IMR-90 (cell line): Measurements from ENCODE around the gene POLR2F. TPM values are rescaled to one million over a fixed set of nuclear protein-coding genes. Genes with fewer than 3 reads are reported as not detected.
A peak's percentile ranks its signal among the peaks of the same experiment; 100 is the strongest.

ENCODE experiments used
- ATAC-seq: fragments of 200-7000 bp; cut with Tn5 transposase; 2 replicates; pipeline ENCODE4 v1.9.1; 2020; ENCODE audit warnings: low read depth, mild to moderate bottlenecking, moderate library complexity
- BruUV-seq: library from RNA; stranded (reverse); fragments of 400-500 nt; replicated peaks from 2 replicates; lab custom pipeline; 2021; lab: Mats Ljungman, UMichigan
- CTCF ChIA-PET: fragments of 300-600 bp; formaldehyde crosslinking; extraction: SDS; loops from one replicate; lab custom pipeline; 2021; ENCODE audit warnings: antibody characterized with exemption; lab: Yijun Ruan, JAX
- POLR2A ChIA-PET: fragments of 300-600 bp; sonication (Branson Sonifier 250); formaldehyde crosslinking; loops from one replicate; lab custom pipeline; 2022; ENCODE audit warnings: antibody characterized with exemption; ENCODE audit not compliant: unreplicated experiment; lab: Charles Lee
- DNase-seq: peaks from one replicate; pipeline ENCODE4 v3.0.0; 2013
- H2AFZ ChIP-seq: replicated peaks from 2 replicates; pipeline ENCODE3; 2013; ENCODE audit warnings: low read length, mild to moderate bottlenecking; ENCODE audit not compliant: poor library complexity
- H2AK5ac ChIP-seq: 2 replicates; pipeline ENCODE4 v1.6.1; 2013; ENCODE audit warnings: low read depth, low read length, inconsistent platforms
- H2AK9ac ChIP-seq: replicated peaks from 2 replicates; pipeline ENCODE3; 2013; ENCODE audit warnings: mild to moderate bottlenecking, low read depth, low read length, moderate library complexity; ENCODE audit not compliant: poor library complexity
- H2BK120ac ChIP-seq: 2 replicates; pipeline ENCODE4 v1.6.1; 2013; ENCODE audit warnings: low read depth, low read length, inconsistent platforms
- H2BK15ac ChIP-seq: 3 replicates; pipeline ENCODE4 v1.6.1; 2013; ENCODE audit warnings: low read depth, low read length, inconsistent platforms
- H2BK20ac ChIP-seq: 2 replicates; pipeline ENCODE4 v1.6.1; 2013; ENCODE audit warnings: low read depth, mild to moderate bottlenecking, inconsistent platforms, low read length, moderate library complexity
- H2BK5ac ChIP-seq: 2 replicates; pipeline ENCODE4 v1.6.1; 2013; ENCODE audit warnings: mild to moderate bottlenecking, low read depth, low read length, inconsistent platforms; ENCODE audit not compliant: poor library complexity, severe bottlenecking
- H3K14ac ChIP-seq: replicated peaks from 2 replicates; pipeline ENCODE4 v1.6.1; 2013; ENCODE audit warnings: low read depth, low read length, inconsistent platforms
- H3K18ac ChIP-seq: 2 replicates; pipeline ENCODE4 v1.6.1; 2013; ENCODE audit warnings: low read depth, low read length, control low read depth
- H3K23ac ChIP-seq: 2 replicates; pipeline ENCODE4 v1.6.1; 2013; ENCODE audit warnings: low read depth, low read length, inconsistent platforms
- H3K27ac ChIP-seq: 2 replicates; pipeline ENCODE4 v1.5.1; 2013; ENCODE audit warnings: mild to moderate bottlenecking, control low read depth, low read length; ENCODE audit not compliant: insufficient read depth
- H3K27me3 ChIP-seq: 2 replicates; pipeline ENCODE4 v1.6.1; 2013; ENCODE audit warnings: low read length; ENCODE audit not compliant: control insufficient read depth, insufficient read depth
- H3K36me3 ChIP-seq: 2 replicates; pipeline ENCODE4 v1.6.1; 2013; ENCODE audit warnings: low read length, mixed read lengths; ENCODE audit not compliant: control insufficient read depth, insufficient read depth
- H3K4ac ChIP-seq: 2 replicates; pipeline ENCODE4 v1.6.1; 2013; ENCODE audit warnings: low read depth, low read length, inconsistent platforms
- H3K4me1 ChIP-seq: 2 replicates; pipeline ENCODE4 v1.6.1; 2013; ENCODE audit warnings: low read length, mixed read lengths; ENCODE audit not compliant: control insufficient read depth, insufficient read depth
- H3K4me2 ChIP-seq: 2 replicates; pipeline ENCODE4 v1.6.1; 2013; ENCODE audit warnings: low read depth, mild to moderate bottlenecking, control low read depth, low read length, moderate library complexity
- H3K4me3 ChIP-seq: 2 replicates; pipeline ENCODE4 v1.5.1; 2013; ENCODE audit warnings: low read depth, mild to moderate bottlenecking, control low read depth, low read length, moderate library complexity; ENCODE audit not compliant: insufficient read depth
- H3K56ac ChIP-seq: 2 replicates; pipeline ENCODE4 v1.6.1; 2013; ENCODE audit warnings: low read length, inconsistent platforms; ENCODE audit not compliant: insufficient read depth; ENCODE audit errors: extremely low read depth
- H3K79me1 ChIP-seq, 2 experiments: 2 replicates each; pipeline ENCODE4 v1.6.1; 2013; ENCODE audit warnings: low read length in 2 of 2, inconsistent platforms in 1 of 2, low read depth in 1 of 2
- H3K9ac ChIP-seq: 2 replicates; pipeline ENCODE4 v1.6.1; 2013; ENCODE audit warnings: low read depth, low read length, control low read depth
- H3K9me1 ChIP-seq: 2 replicates; pipeline ENCODE4 v1.6.1; 2013; ENCODE audit warnings: low read length, inconsistent platforms; ENCODE audit not compliant: insufficient read depth
- H3K9me3 ChIP-seq: 2 replicates; pipeline ENCODE4 v1.6.1; 2013; ENCODE audit warnings: low read length; ENCODE audit not compliant: control insufficient read depth, insufficient read depth
- H4K20me1 ChIP-seq: 2 replicates; pipeline ENCODE4 v1.6.1; 2013; ENCODE audit warnings: low read length, inconsistent platforms; ENCODE audit not compliant: insufficient read depth
- H4K5ac ChIP-seq: 2 replicates; pipeline ENCODE4 v1.6.1; 2013; ENCODE audit warnings: mild to moderate bottlenecking, low read depth, low read length, control low read depth
- H4K8ac ChIP-seq, 2 experiments: 2 replicates each; pipeline ENCODE4 v1.6.1; 2013; ENCODE audit warnings: low read depth in 2 of 2, low read length in 2 of 2, control low read depth in 1 of 2, inconsistent platforms in 1 of 2
- H4K91ac ChIP-seq: 2 replicates; pipeline ENCODE4 v1.6.1; 2013; ENCODE audit warnings: low read depth, low read length, inconsistent platforms; ENCODE audit not compliant: insufficient read depth
- CEBPB ChIP-seq: IDR thresholded peaks from 2 replicates; pipeline ENCODE4 v1.6.1; 2012; ENCODE audit warnings: low read depth, low read length, improper control_type of control experiment
- CTCF ChIP-seq: conservative IDR thresholded peaks from 2 replicates; pipeline ENCODE4 v1.5.1; 2012; ENCODE audit warnings: mild to moderate bottlenecking, low read depth, low read length, improper control_type of control experiment
- RCOR1 ChIP-seq: IDR thresholded peaks from 2 replicates; pipeline ENCODE4 v1.6.1; 2012; ENCODE audit warnings: mild to moderate bottlenecking, low read length, improper control_type of control experiment; ENCODE audit not compliant: insufficient replicate concordance
- WGBS, 2 experiments: methylation state at CpG; one replicate each; pipeline versions ENCODE4 v1.1.5 to v1.1.7; 2013; ENCODE audit warnings: missing lambda C conversion rate in 2 of 2; ENCODE audit not compliant: insufficient read length in 1 of 2; ENCODE audit errors: extremely low coverage in 2 of 2; 5-methylcytosine and 5-hydroxymethylcytosine counted together
- dilution Hi-C: fragments of 300-500 bp; cut with HindIII; formaldehyde crosslinking; loops from one replicate; pipeline ENCODE4 v1.14.3; 2018; ENCODE audit warnings: low sequenced_read_pairs; ENCODE audit not compliant: unreplicated experiment
- in situ Hi-C: fragments of 300-500 bp; cut with MboI; formaldehyde crosslinking; loops from 3 replicates; pipeline ENCODE4 v1.14.3; 2019; ENCODE audit warnings: low sequenced_read_pairs, inconsistent platforms, mixed read lengths
- intact Hi-C: fragments of 100-400 bp; cut with micrococcal nuclease; formaldehyde crosslinking; loops from 2 replicates; pipeline ENCODE4 v1.10.0; 2022
- polyA plus RNA-seq, 3 experiments: library from polyadenylated mRNA; depleted of rRNA; stranded (reverse); fragments of >200 nt; gene quantifications; 2 replicates each; pipeline ENCODE4 v1.2.3, GENCODE V29; 2012; ENCODE audit warnings: low replicate concordance in 1 of 3
- total RNA-seq: library from RNA; depleted of rRNA; stranded (reverse); fragments of >200 nt; gene quantifications from 2 replicates; pipeline ENCODE4 v1.2.3, GENCODE V29; 2012

Gene POLR2F
- total and polyA plus RNA-seq, 2 of the 4 experiments (the other 2 are of a cell fraction) = 26.0 to 147 TPM

- Histone ChIP-seq H3K9ac (no peak overlapping the region), H3K4me1 (peaks cover 3% of the 10 kb centered on the region; the same call in 1 of the 2 replicates), H3K23ac (no peak overlapping the region), H3K4ac (no peak overlapping the region), H4K91ac (no peak overlapping the region), H2BK5ac (no peak overlapping the region), H2AK9ac (no peak overlapping the region), H3K4me3 (no peak overlapping the region), H3K4me2 (no peak overlapping the region), H4K8ac (no peak overlapping the region), H3K18ac (no peak overlapping the region), H3K79me1 (no peaks in the 10 kb centered on the region), H3K27me3 (peaks cover 11% of the 10 kb centered on the region; the same call in 1 of the 2 replicates), H4K20me1 (no peaks in the 10 kb centered on the region), H2BK20ac (no peak overlapping the region), H3K9me1 (peaks cover 3% of the 10 kb centered on the region; the same call in 1 of the 2 replicates), H3K56ac (no peak overlapping the region), H3K36me3 (no peaks in the 10 kb centered on the region), H2AFZ (no peak overlapping the region), H4K5ac (no peak overlapping the region), H2BK120ac (no peak overlapping the region), H2BK15ac (no peak overlapping the region), H3K27ac (no peak overlapping the region), H2AK5ac (no peak overlapping the region), H3K9me3 (no peaks in the 10 kb centered on the region), H3K14ac (no peak overlapping the region)
- intact Hi-C loops (loop anchor here (1.0 kb wide), 1 partner anchor 11 kb away; no protein-coding TSS in a partner anchor), in situ Hi-C loops (no loop called here), dilution Hi-C loops (no loop called here)
- BruUV-seq = no TSS peak
- DNase-seq (no peak), ATAC-seq (peak; percentile 28; the same call in 1 of the 2 replicates)
- ChIA-PET CTCF (no interaction called here), POLR2A (no interaction called here)
- WGBS, 2 experiments = 18% methylated on average over 2 of the region's 7 CpGs; no CpG with 5 or more reads in 1 of the 2 experiments
- TF ChIP-seq RCOR1 (no peak), CTCF (no peak), CEBPB (no peak)
These were observed 45.0 kb downstream of the POLR2F start for GRCh38 chr22:37998543-37998942.
